Cardiac muscle cell (in vitro differentiated cells and primary cell): ENCODE results near the gene MRTFA. TPM values are rescaled to one million over a fixed set of nuclear protein-coding genes. Genes with fewer than 3 reads are reported as not detected.
"Not testable (repeated sequence)": the region's sequence is repeated elsewhere in the genome, so short reads cannot be mapped to it uniquely, and the experiment has no call there.

ENCODE experiments used
- DNase-seq, 2 donors: peaks; one replicate each; pipeline versions ENCODE4 v3.0.0 to v3.0.0-alpha.2; 2010 to 2017; ENCODE audit warnings: low read depth in 1 of 2, low spot score in 1 of 2
- H3K27ac ChIP-seq: fragments of 200-600 bp; sonication (generic); 2 replicates; pipeline ENCODE4 v1.5.1; 2016
- H3K27me3 ChIP-seq: fragments of 200-600 bp; sonication (generic); 2 replicates; pipeline ENCODE4 v1.6.0; 2016; ENCODE audit warnings: control low read depth
- H3K36me3 ChIP-seq: fragments of 200-600 bp; sonication (generic); 2 replicates; pipeline ENCODE4 v1.5.1; 2016; ENCODE audit warnings: control low read depth
- H3K4me1 ChIP-seq: fragments of 200-600 bp; sonication (generic); 2 replicates; pipeline ENCODE4 v1.8.1; 2017; ENCODE audit warnings: low read depth, mild to moderate bottlenecking, mixed run types
- H3K4me3 ChIP-seq: fragments of 200-600 bp; sonication (generic); 2 replicates; pipeline ENCODE4 v1.5.1; 2016; ENCODE audit warnings: mild to moderate bottlenecking
- H3K9me3 ChIP-seq: fragments of 200-600 bp; sonication (generic); 2 replicates; pipeline ENCODE4 v1.5.1; 2017; ENCODE audit warnings: low read depth, mild to moderate bottlenecking, control low read depth
- CTCF ChIP-seq: IDR thresholded peaks from 2 replicates; pipeline ENCODE4 v1.5.1; 2012; ENCODE audit warnings: low read depth, mild to moderate bottlenecking, low read length
- polyA plus RNA-seq: library from polyadenylated mRNA; unstranded; fragments of >200 nt; fragmentation: Nextera tagmentation; extraction: Ambion mirVana; gene quantifications from 2 replicates; pipeline ENCODE4 v1.2.1, GENCODE V29; 2016
- total RNA-seq: library from RNA; depleted of rRNA; stranded (reverse); fragments of >200 nt; gene quantifications from 2 replicates; pipeline ENCODE4 v1.2.3, GENCODE V29; 2016

MRTFA gene
- total and polyA plus RNA-seq, 2 experiments from 2014 or later = 32.6 to 116 TPM

GRCh38 chr22:40509401-40510134 lies 127.0 kb downstream of the MRTFA start:
- Histone ChIP-seq H3K9me3 (no peaks in the 10 kb centered on the region), H3K27ac (no peak overlapping the region), H3K36me3 (no peaks in the 10 kb centered on the region), H3K27me3 (no peaks in the 10 kb centered on the region), H3K4me3 (no peak overlapping the region), H3K4me1 (peaks cover 30% of the 10 kb centered on the region)
- no peak for TF ChIP-seq CTCF
- DNase-seq = peak in 1 of 2 donors; percentile 99

GRCh38 chr22:40508046-40508445 lies 128.5 kb downstream of the MRTFA start:
- H3K27ac ChIP-seq, H3K27me3 ChIP-seq, H3K4me3 ChIP-seq, H3K9me3 ChIP-seq, DNase-seq, H3K36me3 ChIP-seq: not testable (repeated sequence)
- peaks cover 30% of the 10 kb centered on the region for H3K4me1 ChIP-seq

GRCh38 chr22:40507491-40507890 lies 129.0 kb downstream of the MRTFA start:
- H3K27me3 ChIP-seq = no peaks in the 10 kb centered on the region

GRCh38 chr22:40506762-40507161 lies 129.8 kb downstream of the MRTFA start:
- no peak for DNase-seq
- Histone ChIP-seq H3K9me3 (no peaks in the 10 kb centered on the region), H3K4me3 (no peak overlapping the region), H3K4me1 (peaks cover 30% of the 10 kb centered on the region), H3K27me3 (no peaks in the 10 kb centered on the region), H3K27ac (no peak overlapping the region), H3K36me3 (no peaks in the 10 kb centered on the region)
- TF ChIP-seq CTCF = no peak

More at GRCh38 chr22:40507491-40507890, 129.0 kb downstream of the MRTFA start:
- Histone ChIP-seq H3K4me3 (no peak overlapping the region), H3K9me3 (no peaks in the 10 kb centered on the region), H3K27ac (no peak overlapping the region), H3K4me1 (peaks cover 30% of the 10 kb centered on the region), H3K36me3 (no peaks in the 10 kb centered on the region)
- no peak for DNase-seq
- no peak for TF ChIP-seq CTCF

- Histone ChIP-seq H3K36me3 (no peaks in the 10 kb centered on the region), H3K4me1 (peaks cover 16% of the 10 kb centered on the region), H3K9me3 (no peaks in the 10 kb centered on the region), H3K27ac (no peak overlapping the region), H3K4me3 (no peak overlapping the region), H3K27me3 (no peaks in the 10 kb centered on the region)
- no peak for DNase-seq
- TF ChIP-seq CTCF = no peak
These were observed 132.0 kb downstream of the MRTFA start for GRCh38 chr22:40504285-40505249.

- Histone ChIP-seq H3K27me3 (no peaks in the 10 kb centered on the region), H3K36me3 (no peaks in the 10 kb centered on the region), H3K4me3 (no peak overlapping the region), H3K27ac (no peak overlapping the region), H3K4me1 (peaks cover 16% of the 10 kb centered on the region), H3K9me3 (no peaks in the 10 kb centered on the region)
- DNase-seq = no peak
- no peak for TF ChIP-seq CTCF
These were observed 133.6 kb downstream of the MRTFA start for GRCh38 chr22:40502919-40503318.

- not testable (repeated sequence) for H3K36me3 ChIP-seq, H3K27ac ChIP-seq
These were observed 136.1 kb downstream of the MRTFA start for GRCh38 chr22:40500465-40500786.

More at GRCh38 chr22:40500465-40500786, 136.1 kb downstream of the MRTFA start:
- not testable (repeated sequence) for H3K9me3 ChIP-seq, H3K27me3 ChIP-seq, DNase-seq, H3K4me3 ChIP-seq
- peaks cover 18% of the 10 kb centered on the region for H3K4me1 ChIP-seq
